CD4-positive, alpha-beta T cell treated with Interleukin-15 for 4 hours (primary cell): ENCODE data around the gene FXYD5.

Experiments used
- DNase-seq: peaks from one replicate; pipeline ENCODE4 v3.0.0-alpha.2; 2020; ENCODE audit warnings: low spot score

Gene FXYD5, protein sequence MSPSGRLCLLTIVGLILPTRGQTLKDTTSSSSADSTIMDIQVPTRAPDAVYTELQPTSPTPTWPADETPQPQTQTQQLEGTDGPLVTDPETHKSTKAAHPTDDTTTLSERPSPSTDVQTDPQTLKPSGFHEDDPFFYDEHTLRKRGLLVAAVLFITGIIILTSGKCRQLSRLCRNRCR

DNA sequence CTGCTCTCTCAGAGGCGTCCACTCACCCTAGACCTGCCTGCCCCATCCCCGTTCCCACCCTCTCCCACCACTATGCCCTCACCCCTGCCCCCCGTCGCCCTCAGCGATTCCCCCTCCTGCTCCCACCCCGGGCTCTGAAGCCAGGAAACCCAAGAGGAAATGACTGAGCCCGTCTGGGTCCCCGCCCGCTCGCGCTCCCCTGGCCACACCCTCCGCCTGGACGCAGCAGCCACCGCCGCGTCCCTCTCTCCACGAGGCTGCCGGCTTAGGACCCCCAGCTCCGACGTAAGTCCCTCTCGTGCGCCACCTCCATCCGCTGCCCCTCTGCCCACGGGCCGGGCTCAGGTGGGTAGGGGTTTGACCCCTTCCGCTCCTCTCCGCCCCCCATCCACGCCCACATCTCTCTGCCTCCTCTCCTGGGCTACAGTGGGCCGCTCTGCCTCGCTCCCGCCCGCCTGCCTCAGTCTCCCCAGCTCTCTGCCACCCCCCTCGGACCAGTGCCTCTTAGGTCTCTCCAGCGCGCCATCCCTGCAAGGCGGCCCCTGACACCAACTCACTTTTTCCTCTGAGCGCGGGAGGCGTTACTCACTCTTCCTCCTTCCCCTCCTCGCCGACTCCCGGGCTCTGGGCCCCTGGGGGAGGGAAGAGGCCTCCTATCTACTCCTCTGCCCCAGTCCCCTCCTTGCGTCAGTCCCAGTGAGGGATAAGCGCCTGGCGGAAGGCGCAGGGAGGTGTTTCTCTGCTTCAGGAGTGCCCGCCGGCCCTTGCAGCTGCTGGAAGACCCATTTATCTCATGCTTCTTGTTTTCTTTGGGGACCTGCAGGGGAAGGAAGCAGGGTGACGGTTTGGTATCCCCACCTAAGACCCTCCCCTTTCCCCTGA lies at the start of gene FXYD5:
TSS of gene FXYD5 (plus strand) at position 211 of the 882 bp plus-strand sequence. CDS start 816 bp downstream, outside the sequence.
- DNase-seq, result peak; percentile 70

DNA sequence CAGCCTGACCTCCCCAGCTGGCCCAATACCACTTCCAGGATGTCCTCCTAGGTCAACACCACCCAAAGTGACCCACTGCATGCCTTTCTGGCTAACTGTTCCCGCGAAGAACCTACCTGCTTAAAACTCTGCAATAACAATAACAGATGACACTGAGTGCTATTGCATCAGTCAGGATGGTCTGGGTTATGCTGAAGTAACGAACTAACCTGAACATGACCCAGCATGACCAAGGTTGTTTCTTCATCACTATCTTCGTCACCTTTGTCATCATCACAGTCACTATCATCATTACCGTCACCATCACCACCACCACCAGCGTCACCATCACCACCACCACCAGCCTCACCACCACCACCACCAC lies 49.5 kb upstream of the FXYD5 start:
- DNase-seq, result no peak

DNA sequence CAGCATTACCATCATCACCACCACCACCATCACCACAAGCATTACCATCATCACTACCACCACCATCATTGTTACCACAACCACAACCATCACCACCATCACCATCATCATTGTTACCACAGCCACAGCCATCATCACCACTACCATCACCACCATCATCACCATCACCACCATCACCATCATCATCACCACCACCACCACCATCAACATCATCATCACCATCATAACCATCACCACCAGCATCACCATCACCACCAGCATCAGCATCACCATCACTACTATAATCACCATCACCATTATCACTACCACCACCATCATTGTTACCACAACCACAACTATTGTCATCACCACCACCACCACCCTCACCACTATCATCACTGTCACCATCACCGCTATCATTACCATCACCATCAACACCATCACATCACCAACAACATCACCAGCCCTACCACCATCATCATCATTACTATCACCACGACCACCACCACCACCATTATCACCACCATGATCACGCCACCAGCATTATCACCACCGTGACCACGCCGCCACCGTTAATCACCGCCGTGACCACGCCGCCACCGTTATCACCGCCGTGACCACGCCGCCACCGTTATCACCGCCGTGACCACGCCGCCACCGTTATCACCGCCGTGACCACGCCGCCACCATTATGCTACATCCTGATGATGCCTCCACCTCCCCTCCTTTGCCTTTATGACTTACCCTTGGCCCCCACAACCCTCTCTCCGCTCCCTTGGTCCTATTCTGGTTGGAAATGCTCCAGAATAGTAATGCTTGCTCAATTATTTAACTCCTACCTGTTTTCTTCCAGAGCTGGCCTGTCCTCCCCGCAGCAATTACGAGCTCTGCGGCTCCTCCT lies 48.9 kb upstream of the FXYD5 start:
- no peak for DNase-seq

DNA sequence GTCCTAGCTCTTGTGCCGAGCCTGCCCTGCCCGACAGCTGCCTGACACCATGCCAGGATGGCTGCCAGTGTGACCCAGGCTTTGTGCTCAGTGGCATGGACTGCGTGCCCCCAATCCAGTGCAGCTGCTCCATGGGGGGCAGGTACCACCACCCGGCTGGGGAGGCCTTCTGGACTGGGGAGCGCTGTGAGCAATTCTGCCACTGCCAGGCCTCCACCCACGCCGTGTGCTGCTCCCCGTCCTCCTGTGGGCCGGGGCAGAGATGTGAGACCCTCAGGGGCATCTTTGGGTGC lies 48.3 kb upstream of the FXYD5 start:
- no peak for DNase-seq

DNA sequence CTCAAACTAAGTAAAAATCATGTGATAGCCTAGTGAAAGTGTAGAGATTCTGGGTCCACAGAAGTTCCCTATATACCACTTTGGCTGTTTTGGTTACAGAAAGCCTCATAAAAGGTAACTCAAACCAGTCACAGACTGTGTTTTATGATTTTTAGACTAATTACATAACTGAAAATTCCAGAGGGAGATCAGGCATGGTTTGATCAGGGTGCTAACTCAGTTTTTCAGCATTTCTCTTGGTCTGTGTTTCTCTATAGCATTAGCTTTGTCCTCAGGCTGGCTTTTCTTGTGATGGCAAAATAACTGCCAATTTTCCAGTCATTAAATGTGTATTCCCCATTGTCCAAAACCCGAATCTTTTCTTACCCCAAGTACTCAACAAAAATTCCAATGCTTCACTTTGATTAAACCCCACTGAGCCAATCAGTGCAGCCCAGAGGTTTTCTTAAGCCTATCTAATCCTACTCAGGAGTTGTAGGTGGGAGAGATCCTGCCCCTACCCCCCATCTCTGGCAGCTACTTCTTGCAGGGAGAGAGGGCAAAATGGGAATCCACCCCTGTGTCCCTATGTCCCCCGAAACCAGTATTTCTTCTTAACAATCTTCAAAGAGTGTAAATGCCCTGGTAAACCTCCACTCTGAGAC lies 47.5 kb upstream of the FXYD5 start:
- no peak for DNase-seq

DNA sequence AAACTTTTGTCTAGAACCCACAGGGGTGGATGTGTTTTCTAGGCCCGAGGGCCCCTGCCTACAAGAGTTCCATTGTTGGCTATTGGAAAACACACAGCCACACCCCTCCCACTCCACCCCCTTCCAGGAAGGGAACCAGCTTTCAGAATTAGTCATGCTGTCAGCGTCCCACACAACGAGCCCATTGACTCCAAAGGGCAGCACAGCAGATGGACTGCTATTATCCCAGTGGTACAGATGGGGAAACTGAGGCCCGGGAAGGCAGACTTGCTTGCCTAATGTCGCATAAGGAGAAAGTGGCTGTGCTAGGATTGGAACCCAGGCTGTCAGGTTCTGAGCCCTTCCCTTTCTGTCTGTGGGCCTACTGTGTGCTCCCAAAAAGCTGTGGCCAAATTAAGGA lies 47.0 kb upstream of the FXYD5 start:
- DNase-seq, result no peak

DNA sequence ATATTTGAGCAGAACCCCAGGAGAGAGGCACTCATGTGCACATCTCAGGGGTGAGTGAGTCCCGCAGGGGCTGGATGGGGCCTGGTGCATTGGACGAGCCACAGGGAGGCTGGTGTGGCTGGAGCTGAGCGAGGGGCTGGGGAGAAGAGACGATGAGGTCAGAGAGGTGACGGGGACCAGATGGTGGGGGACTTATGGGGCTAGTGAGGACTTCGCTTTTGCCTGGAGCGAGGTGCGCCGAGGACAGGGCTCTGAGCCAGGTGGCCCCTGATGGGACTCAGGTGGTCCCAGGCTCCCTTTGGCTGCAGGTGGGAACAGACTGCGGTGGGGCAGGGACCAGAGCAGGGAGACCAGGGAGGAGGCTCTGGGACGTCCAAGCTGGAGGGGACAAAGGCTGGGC lies 45.8 kb upstream of the FXYD5 start:
- no peak for DNase-seq

DNA sequence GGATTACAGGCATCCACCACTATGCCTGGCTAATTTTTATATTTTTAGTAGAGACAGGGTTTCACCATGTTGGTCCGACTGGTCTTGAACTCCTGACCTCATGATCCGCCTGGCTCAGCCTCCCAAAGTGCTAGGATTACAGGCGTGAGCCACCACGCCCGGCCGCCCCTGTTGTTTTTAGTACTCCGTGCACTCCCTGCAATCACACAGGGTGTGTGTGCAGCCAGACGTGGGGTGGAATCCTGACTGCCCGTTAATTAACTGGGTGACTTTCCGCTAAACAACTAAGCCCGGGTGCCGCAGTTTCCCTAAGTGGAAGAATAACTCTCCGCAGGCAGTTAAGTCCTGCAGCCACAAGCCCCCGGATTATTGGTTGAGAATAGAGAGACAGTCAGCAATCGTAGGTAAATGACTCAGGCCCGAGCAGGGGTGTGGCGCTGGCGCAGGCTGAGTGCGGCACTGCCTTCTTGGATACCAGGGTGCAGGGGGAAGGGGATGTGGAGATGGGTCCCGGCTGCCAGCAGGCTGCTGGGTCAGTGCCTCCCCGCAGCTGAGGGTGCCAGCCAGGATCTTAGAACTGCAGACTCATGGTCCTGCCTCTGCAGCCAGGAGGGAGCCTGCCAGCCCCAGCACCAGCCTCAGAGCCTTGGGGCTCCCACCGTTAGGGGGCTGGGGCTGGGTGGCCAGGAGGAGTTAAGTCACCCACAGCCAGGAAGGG lies 45.0 kb upstream of the FXYD5 start:
- DNase-seq, result no peak

DNA sequence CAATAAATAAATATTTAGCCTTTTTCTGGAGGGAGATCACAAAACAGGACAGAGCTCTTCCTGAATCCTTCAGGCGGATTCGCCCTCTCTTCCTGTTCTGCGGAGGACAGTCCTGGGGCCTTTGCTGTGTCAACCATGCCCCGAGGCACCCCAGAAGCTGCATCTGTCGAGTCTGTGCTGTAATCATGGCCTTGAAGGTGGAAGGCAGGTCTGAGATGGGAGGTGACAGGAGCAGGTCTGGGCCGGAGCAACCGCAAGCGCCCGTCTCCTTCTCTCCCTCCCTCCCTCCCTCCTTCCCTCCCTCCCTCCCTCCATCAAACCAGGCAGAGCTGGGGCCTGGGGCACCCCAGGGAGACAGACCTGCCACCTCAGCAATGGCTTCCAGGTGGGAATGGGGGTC lies 43.6 kb upstream of the FXYD5 start:
- DNase-seq, result no peak

DNA sequence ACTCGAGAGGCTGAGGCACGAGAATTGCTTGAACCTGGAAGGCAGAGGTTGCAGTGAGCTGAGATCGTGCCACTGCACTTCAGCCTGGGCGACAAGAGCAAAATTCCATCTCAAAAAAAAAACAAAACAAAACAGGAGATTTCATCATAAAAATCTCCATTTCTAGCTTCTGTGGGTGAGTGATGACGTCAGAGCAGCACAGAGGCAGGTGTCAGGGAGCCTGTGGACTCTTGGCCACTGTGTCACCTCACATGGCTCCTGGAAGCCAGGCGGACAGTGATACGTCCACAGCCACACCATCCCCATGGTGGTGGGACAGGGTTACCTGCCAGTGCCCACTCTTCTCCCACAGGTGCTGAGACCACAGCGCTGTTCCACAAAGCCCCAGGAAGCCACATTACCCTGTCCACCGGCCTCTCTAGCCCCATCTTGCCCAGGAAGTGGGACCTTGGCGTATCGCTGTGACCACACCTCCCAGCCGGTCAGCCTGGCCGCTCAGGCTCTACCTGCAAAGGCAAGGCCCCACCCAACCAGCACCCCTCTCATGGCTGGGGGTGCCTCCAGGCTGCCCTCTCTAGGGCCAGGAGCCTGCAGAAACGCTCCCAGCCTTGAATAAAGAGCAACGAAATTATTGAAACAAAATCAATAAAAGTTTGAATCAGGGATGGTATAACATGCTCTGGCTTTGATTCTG lies 41.4 kb upstream of the FXYD5 start:
- DNase-seq, result no peak

DNA sequence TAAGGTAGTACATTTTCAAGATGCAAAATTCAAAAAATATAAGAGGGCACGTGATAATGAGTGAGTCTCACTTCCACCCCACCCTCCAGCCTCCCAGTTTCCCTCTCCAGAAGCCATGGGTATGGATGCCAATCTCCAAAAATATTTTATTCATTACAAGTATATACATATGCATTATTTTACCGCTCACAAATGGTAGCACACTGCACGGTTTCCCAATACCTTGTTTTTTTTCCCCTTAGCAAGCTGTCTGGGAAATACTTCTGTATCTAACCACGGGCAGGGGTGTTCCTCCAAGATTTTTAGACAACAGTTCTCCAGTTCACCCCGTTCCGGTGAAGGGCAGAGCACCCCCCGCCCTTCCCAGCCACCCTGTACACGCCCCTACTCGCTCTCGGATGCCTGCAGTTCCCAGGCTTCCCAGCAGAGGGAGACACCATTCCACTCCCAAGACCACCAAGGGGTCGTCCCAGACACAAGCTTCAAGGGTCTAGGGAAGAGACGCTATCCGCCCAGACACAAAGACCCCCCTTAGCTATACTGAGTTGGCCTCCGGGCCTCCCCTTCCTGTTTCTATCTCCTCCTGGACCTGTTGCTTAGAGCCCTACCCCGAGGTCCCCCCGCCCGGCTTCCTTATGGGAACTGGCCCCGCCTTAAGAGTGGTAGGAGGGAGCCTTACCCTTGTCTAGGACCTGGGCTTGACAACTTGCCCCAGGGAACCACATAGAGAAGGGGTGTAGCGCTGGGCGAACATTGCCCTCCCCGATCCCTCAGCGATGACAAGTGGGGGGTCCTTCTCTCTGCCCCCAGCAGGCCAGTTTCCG lies 40.0 kb upstream of the FXYD5 start:
- DNase-seq, result peak; percentile 65

DNA sequence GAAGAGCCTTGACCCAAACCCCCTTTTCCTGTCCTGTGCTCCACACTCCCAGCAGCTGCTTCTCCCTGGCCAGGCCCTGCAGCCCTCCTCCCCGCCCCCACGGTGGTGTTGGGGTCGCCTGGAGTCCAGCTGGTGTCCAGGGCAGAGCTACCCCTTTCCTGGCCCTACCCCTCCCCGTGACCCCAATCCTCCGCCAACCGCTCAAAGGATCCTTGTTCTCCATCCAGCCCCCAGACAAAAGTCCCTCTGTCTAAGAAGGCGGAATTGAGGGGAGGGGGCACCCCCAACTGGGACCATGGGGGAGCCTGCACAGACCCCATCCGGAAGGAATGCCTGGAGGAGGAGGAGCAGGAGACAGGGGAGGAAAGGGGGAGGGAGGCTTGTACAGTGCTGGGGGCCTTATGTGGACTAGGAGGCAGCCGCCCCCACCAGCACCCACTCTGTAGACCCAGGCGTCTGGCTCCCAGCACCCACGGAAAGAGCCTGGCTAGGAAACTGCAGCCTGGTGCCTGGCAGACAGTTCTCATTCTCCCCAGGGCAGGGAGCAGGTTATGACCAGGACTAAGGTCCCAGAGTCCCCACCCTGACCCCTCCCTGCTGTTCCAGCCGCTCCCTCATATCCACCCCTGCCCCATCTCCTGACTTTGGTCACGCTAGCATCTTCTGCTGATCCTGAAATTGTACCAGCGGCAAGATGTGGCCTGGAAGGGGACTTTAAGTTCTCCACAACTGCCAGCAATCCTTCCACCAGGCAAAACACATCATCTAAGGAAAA lies 39.2 kb upstream of the FXYD5 start, which contains the start of gene FXYD3:
TSS of gene FXYD3 (plus strand) at position 647 of the 775 bp plus-strand sequence. CDS start 3,554 bp downstream, outside the sequence.
- no peak for DNase-seq

DNA sequence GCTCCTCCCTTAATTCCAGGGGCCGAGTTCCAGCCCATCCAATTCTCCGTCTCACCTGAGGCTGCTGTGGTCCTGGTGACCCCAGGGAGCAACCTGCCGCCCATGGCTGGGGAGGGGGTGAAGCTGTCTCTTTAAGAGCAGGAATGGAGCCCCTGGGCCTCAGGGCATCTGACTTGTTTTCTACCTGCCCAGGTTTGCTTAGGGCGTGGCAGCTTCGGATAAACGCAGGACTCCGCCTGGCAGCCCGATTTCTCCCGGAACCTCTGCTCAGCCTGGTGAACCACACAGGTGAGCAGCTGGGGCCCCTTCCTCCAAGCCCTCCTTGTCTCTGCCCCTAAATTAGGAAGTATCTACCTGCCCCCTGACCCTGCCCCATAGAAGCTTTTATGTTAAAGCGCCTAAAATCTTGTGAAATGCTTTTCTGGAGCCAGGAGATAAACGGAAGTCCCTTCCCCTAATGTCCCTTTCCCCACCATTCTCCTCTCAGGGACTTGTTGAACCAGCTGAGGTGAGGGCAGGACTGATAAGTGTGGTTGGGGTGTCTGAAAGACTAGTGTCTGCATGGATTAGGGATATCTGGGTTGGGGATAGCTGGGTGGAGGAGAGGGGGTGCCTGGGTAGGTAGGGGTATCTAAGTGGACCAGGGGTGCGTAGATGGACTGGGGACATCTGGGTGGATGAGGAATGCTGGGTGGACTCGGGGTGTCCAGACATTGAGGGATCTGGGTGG lies 38.3 kb upstream of the FXYD5 start:
- no peak for DNase-seq

DNA sequence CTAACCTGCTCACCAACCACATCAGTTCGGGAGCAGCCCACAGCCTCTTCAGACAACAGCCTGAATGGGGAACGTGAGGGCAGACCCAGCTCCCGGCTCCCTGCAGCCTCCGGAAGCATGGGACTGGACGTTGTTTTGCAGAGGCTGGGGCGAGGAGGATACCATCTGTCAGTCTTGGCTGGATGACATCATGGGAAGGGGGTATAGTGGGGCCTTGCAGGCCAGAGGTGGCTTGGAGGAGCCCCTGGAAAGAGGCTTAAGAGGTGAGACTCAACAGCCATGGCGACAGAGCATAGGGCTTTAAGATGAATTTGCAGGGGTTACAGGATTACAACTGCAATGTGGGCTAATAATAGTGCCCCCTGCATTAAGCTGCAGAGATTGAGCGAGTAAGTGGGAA lies 37.4 kb upstream of the FXYD5 start:
- DNase-seq, result no peak

DNA sequence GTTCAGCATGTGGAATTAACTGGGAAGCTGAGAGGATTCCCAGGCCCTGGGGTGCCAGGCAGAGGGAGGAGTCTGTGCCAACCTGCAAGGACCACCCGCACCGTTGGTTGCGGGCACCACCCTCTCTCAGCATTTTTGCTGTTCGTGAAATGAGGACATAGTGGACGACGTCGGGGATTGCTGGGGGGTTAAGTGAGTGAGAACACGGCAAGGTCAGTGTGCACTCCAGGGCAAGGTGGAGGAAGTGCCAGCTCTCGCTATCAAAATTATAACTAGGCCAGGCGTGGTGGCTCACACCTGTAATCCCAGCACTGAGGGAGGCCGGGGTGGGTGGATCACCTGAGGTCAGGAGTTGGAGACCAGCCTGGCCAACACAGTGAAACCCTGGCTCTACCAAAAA lies 36.7 kb upstream of the FXYD5 start:
- no peak for DNase-seq

DNA sequence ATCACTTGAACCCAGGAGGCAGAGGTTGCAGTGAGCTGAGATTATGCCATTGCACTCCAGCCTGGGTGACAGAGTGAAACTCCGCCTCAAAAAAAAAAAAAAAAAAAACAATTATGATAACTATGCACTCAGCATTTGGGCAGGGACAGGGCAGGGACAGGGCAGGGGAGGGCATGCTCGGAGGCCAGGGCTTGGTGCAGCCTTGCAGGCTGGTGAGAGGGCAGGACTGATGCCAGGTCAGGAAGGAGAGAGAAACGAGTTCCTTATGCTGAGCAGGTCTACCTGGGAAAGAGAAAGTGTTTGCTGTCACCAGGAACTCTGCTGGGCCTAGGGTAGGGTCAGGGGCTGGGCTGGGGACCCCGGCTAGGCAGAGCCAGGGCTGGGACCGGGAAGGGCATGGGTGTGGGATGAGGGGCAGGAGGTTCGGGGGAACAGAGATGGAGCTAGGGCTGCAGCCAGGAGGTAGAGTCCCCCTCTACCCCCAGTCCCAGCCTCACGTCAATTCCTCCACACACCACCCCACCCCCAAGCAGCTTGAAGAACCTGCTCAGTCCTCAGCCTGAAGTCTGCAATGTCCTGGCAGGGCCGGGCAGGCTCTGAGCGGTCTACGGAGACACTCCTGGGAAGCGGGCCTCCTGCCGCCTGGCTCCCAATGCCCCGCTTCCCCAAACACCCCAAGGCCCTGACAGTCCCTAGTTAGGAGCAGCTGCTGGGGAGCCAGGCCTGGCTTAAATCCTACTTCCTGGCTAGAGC lies 36.1 kb upstream of the FXYD5 start:
- DNase-seq, result no peak

DNA sequence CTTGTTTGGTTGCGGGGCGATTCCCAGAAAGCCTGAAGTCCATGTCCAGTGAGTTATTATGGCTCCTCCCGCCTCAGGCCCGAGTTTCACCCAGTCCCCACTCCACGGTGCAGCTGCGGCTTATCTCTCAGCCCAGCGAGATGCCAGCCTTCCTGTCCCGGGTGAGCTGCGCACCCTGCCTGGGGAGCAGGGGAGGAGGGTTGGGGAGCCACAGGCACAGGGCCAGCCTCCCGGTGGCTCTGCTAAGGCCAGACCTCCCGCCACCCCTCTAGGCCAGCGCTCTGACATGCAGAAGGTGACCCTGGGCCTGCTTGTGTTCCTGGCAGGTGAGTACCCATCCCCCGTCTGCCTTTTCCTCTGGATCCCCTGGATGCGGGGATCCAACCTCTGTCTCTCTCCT lies 35.4 kb upstream of the FXYD5 start:
- DNase-seq, result no peak

DNA sequence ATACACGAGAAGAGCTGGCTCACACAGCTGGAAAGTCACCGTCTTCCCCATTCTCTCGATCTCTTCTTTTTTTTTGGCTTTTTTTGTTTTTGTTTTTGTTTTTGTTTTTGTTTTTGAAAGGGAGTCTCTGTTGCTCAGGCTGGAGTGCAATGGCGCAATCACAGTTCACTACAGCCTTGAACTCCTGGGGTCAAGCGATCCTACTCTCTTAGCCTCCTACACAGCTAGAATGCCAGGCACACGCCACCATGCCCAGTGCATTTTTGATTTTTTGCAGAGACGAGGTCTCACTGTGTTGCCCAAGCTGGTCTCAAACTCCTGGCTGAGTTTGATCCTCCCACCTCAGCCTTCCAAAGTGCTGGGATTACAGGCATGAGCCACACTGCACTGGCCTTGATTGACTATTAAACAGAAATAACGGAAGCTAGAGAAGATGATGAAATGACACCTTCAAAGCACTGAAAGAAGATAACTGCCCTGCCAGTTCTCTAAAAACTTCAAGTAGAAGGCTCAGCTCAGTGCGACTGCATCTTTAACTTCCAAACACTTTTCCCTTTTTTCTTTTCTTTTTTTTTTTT lies 34.9 kb upstream of the FXYD5 start:
- no peak for DNase-seq
